GM19025 (cell line): ENCODE results near the gene INAFM1.

Source experiments
- ATAC-seq: cut with Tn5 transposase; IDR thresholded peaks from one replicate; pipeline ENCODE4 v1.9.1; 2021; ENCODE audit warnings: mild to moderate bottlenecking, low read depth, moderate library complexity; ENCODE audit not compliant: unreplicated experiment

Gene INAFM1

GRCh38 chr19:47306303-47306702, 31.6 kb downstream of the INAFM1 start:
- ATAC-seq: no peak

DNA sequence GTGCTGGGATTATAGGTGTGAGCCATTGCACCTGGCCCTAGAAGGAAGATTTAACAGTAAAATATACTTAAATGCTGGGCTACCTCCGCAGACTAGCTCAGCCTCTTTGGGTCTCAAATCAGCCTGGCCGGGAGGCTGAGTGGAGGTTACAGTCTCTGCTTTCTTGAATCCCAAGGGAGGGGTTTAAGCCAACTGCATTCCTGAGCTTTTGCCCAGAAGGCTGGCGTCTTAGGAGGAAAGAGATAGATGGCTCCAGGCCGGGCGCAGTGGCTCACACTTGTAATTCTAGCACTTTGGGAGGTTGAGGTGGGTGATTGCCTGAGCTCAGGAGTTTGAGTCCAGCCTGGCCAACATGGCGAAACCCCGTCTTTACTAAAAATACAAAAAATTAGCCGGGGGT, 34.4 kb downstream of the INAFM1 start:
- no peak for ATAC-seq

GRCh38 chr19:47309608-47310007, 34.9 kb downstream of the INAFM1 start, which contains the start of gene C5AR1:
TSS of gene C5AR1 (plus strand) at chr19:47309861. CDS start at chr19:47309896, 35 bp downstream.
- no peak for ATAC-seq

GRCh38 chr19:47310323-47310722, 35.6 kb downstream of the INAFM1 start:
- ATAC-seq: no peak

DNA sequence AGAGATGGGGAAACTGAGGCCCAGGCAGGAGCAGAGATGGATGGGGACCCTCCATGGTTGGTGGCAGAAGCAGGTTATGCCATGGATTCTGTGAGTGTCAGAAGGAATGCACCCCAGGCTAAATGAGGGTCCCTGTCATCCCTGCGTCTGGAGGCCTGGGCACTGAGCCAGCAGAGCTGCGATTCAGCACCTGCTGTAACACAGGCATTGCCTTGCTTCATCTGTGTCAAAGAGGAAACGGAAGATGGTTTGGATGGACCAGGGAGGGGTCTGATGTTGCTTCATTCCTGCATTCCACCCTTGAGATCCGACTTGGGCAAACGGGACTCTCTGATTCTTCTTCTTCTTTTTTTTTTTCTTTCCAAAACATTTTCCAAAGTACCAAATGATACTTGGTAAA, 36.1 kb downstream of the INAFM1 start:
- no peak for ATAC-seq

- no peak for ATAC-seq
These were observed 37.8 kb downstream of the INAFM1 start for GRCh38 chr19:47312366-47313006.

DNA sequence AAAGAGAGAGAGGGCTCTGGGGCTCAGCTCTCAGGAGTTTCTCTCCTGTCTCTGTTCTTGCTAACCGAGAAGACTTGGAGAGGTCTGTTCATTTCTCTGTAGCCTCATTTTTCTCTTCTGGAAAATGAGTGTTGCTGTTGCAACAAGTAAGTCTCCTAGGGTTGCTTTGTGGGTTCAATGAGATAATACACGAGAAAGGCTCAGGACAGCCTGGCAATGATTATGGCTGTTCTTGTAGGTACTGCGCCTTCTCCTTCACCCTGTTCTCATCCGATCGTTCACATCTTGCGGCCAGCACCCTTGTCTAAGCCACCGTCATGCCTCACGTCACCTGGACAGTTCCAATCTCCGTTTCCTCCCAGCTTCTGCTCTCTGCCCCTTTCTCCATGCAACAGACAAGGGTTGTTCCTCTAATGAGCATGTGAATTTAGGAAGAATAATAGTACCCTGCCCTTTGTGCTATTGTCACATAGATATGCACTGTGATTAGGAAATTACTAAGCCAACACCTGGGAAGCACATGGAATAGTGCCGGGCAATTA, 39.1 kb downstream of the INAFM1 start:
- ATAC-seq: no peak

- no peak for ATAC-seq
These were observed 40.6 kb downstream of the INAFM1 start for GRCh38 chr19:47315125-47315821.

- no peak for ATAC-seq
These were observed 41.8 kb downstream of the INAFM1 start for GRCh38 chr19:47316513-47316912.

GRCh38 chr19:47319923-47320871, 45.5 kb downstream of the INAFM1 start:
- no peak for ATAC-seq

DNA sequence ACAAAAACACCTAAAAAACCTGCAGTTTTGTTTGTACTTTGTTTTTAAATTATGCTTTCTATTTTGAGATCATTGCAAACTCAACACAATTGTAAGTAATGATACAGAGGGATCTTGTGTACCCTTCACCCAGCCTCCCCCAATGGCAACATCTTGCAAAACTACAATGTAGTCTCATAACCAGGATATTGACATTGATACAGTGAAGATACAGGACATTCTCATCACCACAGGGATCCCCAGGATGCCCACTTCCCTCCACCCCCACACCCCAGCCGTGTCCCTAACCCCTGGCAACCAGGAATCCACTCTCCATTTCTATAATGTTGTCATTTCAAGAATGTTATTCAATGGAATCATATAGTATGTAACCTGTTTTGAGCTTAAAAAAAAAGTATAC, 46.9 kb downstream of the INAFM1 start:
- no peak for ATAC-seq

DNA sequence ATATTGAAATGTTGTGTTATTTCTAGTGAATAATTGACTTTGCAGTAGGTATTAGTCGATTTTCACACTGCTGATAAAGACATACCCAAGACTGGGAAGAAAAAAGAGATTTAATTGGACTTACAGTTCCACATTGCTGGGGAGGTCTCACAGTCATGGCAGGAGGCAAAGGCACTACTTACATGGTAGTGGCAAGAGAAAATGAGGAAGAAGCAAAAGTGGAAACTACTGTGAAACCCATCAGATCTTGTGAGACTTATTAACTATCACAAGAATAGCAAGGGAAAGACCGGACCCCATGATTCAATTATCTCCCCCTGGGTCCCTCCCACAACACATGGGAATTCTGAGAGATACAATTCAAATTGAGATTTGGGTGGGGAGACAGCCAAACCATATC, 47.4 kb downstream of the INAFM1 start:
- no peak for ATAC-seq

DNA sequence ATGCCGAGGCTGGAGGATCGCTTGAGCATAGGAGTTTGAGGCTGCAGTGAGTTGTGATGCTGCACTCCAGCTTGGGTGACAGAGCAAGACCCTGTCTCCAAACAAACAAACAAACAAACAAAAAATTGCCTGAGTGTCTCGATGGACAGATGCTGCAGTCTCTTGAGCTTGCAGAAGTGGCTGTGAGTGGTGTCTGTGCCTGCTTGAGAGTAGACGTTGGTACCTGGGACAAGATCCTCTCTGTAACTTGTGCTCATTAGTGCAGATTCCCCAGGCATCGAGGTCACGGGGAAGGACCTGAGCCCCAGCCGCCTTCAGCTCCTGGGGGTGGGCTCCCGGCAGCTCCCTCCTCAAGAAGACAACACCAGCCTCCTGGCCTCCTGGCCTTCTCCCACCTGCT, 48.7 kb downstream of the INAFM1 start:
- no peak for ATAC-seq

GRCh38 chr19:47323872-47324271, 49.2 kb downstream of the INAFM1 start:
- no peak for ATAC-seq

DNA sequence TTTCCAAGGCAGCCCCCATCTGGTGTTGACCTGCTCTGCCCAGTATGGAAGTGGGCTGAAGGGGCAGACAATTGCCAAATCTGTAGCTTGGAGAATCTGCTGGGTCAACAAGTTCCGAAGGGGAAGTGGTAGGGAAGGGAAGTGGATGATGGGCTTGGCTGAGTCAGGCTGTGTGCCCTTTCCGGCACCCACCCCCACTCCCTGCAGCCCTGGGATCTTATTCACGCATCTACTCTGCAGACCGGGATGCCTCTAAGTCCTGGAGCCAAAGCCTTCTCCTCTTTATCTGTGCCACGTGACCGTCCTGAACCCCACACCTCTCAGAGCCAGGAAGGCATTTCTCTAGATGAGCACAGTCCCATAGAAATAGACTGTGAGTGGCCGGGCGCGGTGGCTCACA, 49.8 kb downstream of the INAFM1 start:
- ATAC-seq: no peak
